GDM1 (cell line): ENCODE data around the gene NXPE3.
"Not testable (repeated sequence)": the region's sequence is repeated elsewhere in the genome, so short reads cannot be mapped to it uniquely, and the experiment has no call there.

Experiments
- DNase-seq: peaks from one replicate; lab custom pipeline; 2025; lab: John Stamatoyannopoulos, UW

Gene NXPE3

GRCh38 chr3:101852983-101853840 is 74.2 kb downstream of the NXPE3 start:
- DNase-seq = no peak

- no peak for DNase-seq
Observed at GRCh38 chr3:101853982-101854381, 75.0 kb downstream of the NXPE3 start.

GRCh38 chr3:101854608-101855304 is 75.7 kb downstream of the NXPE3 start:
- DNase-seq = no peak

- DNase-seq = no peak
Observed at GRCh38 chr3:101857301-101857741, 78.3 kb downstream of the NXPE3 start.

GRCh38 chr3:101858464-101859030 is 79.5 kb downstream of the NXPE3 start:
- DNase-seq = no peak

- no peak for DNase-seq
Observed at GRCh38 chr3:101859882-101860448, 81.0 kb downstream of the NXPE3 start.

- no peak for DNase-seq
Observed at GRCh38 chr3:101861212-101861788, 82.3 kb downstream of the NXPE3 start.

- DNase-seq = no peak
Observed at GRCh38 chr3:101861789-101862415, 82.9 kb downstream of the NXPE3 start.

GRCh38 chr3:101862416-101863165 is 83.6 kb downstream of the NXPE3 start:
- DNase-seq = no peak

- not testable (repeated sequence) for DNase-seq
Observed at GRCh38 chr3:101864926-101865325, 85.9 kb downstream of the NXPE3 start.

- DNase-seq = no peak
Observed at GRCh38 chr3:101865751-101866509, 86.9 kb downstream of the NXPE3 start.

- no peak for DNase-seq
Observed at GRCh38 chr3:101867511-101867910, 88.5 kb downstream of the NXPE3 start.

- DNase-seq = no peak
Observed at GRCh38 chr3:101867996-101868395, 89.0 kb downstream of the NXPE3 start.

GRCh38 chr3:101868534-101869464 is 89.8 kb downstream of the NXPE3 start:
- no peak for DNase-seq

GRCh38 chr3:101870138-101870537 is 91.1 kb downstream of the NXPE3 start:
- DNase-seq = no peak

GRCh38 chr3:101873619-101874018 is 94.6 kb downstream of the NXPE3 start:
- DNase-seq = no peak

GRCh38 chr3:101876142-101876541 is 97.1 kb downstream of the NXPE3 start:
- DNase-seq = no peak
